Liver (tissue), 9 donors: ENCODE data around the gene ATG4C. TPM values are rescaled to one million over a fixed set of nuclear protein-coding genes. Genes with fewer than 3 reads are reported as not detected.

Experiments
- DNase-seq: peaks from one replicate; pipeline ENCODE4 v3.0.0-alpha.2; 2017; ENCODE audit warnings: low spot score
- H3K27ac ChIP-seq, 2 donors: one replicate each; pipeline ENCODE4 v1.7.0; 2013; ENCODE audit warnings: inconsistent platforms in 2 of 2, low read length in 2 of 2, control low read depth in 1 of 2, low read depth in 1 of 2, mild to moderate bottlenecking in 1 of 2
- H3K27me3 ChIP-seq, 4 donors: one replicate each; pipeline versions ENCODE4 v1.6.1 to v1.7.0; 2013; ENCODE audit warnings: low read length in 3 of 4, inconsistent platforms in 1 of 4, mild to moderate bottlenecking in 1 of 4, moderate library complexity in 1 of 4; ENCODE audit not compliant: control insufficient read depth in 4 of 4, insufficient read depth in 4 of 4
- H3K36me3 ChIP-seq, 4 donors: one replicate each; pipeline versions ENCODE4 v1.6.1 to v1.7.0; 2013; ENCODE audit warnings: low read length in 3 of 4, mild to moderate bottlenecking in 3 of 4, low read depth in 1 of 4, moderate library complexity in 1 of 4; ENCODE audit not compliant: control insufficient read depth in 4 of 4, insufficient read depth in 3 of 4
- H3K4me1 ChIP-seq, 4 donors: one replicate each; pipeline versions ENCODE4 v1.6.1 to v1.7.0; 2013; ENCODE audit warnings: low read length in 3 of 4, mild to moderate bottlenecking in 3 of 4, moderate library complexity in 1 of 4; ENCODE audit not compliant: control insufficient read depth in 4 of 4, insufficient read depth in 4 of 4
- H3K4me3 ChIP-seq, 3 donors: one replicate each; pipeline versions ENCODE4 v1.6.1 to v1.7.0; 2013; ENCODE audit warnings: low read length in 3 of 3, control low read depth in 1 of 3, low read depth in 1 of 3, mild to moderate bottlenecking in 1 of 3
- H3K9ac ChIP-seq, 2 donors: one replicate each; pipeline ENCODE4 v1.7.0; 2013; ENCODE audit warnings: low read length in 2 of 2, mild to moderate bottlenecking in 2 of 2, moderate library complexity in 2 of 2, control low read depth in 1 of 2, low read depth in 1 of 2
- H3K9me3 ChIP-seq, 4 donors: one replicate each; pipeline versions ENCODE4 v1.6.1 to v1.7.0; 2013; ENCODE audit warnings: low read length in 3 of 4; ENCODE audit not compliant: control insufficient read depth in 4 of 4
- EGR1 ChIP-seq, 2 donors: IDR thresholded peaks; 2 replicates each; pipeline ENCODE4 v1.6.1; 2016 to 2018; ENCODE audit warnings: antibody characterized with exemption in 2 of 2, low read depth in 2 of 2
- FOXA1 ChIP-seq: IDR thresholded peaks from 2 replicates; pipeline ENCODE4 v1.6.1; 2016; ENCODE audit warnings: antibody characterized with exemption
- FOXA2 ChIP-seq: IDR thresholded peaks from 2 replicates; pipeline ENCODE4 v1.6.1; 2016; ENCODE audit warnings: antibody characterized with exemption
- GABPA ChIP-seq, 2 donors: IDR thresholded peaks in 1 of 2; conservative IDR thresholded peaks in 1 of 2; 2 replicates each; pipeline ENCODE4 v1.6.1; 2016; ENCODE audit warnings: antibody characterized with exemption in 2 of 2, mild to moderate bottlenecking in 1 of 2, moderate library complexity in 1 of 2
- HNF4G ChIP-seq: IDR thresholded peaks from 2 replicates; pipeline ENCODE4 v1.6.1; 2016; ENCODE audit warnings: antibody characterized with exemption
- RAD21 ChIP-seq, 2 donors: IDR thresholded peaks; 2 replicates each; pipeline ENCODE4 v1.6.1; 2016; ENCODE audit warnings: antibody characterized with exemption in 2 of 2, mild to moderate bottlenecking in 2 of 2
- RXRA ChIP-seq, 2 donors: IDR thresholded peaks; 2 replicates each; pipeline ENCODE4 v1.6.1; 2017 to 2018; ENCODE audit warnings: antibody characterized with exemption in 2 of 2, mild to moderate bottlenecking in 1 of 2
- TAF1 ChIP-seq: conservative IDR thresholded peaks from 2 replicates; pipeline ENCODE4 v1.6.1; 2016; ENCODE audit warnings: antibody characterized with exemption, mild to moderate bottlenecking
- YY1 ChIP-seq: IDR thresholded peaks from 2 replicates; pipeline ENCODE4 v1.6.1; 2016; ENCODE audit warnings: antibody characterized with exemption, mild to moderate bottlenecking
- WGBS: extraction: QIAGEN DNeasy Blood & Tissue Kit; methylation state at CpG from one replicate; pipeline ENCODE4 v1.1.7; 2013; 5-methylcytosine and 5-hydroxymethylcytosine counted together
- polyA plus RNA-seq, 2 donors: library from polyadenylated mRNA; stranded (reverse) in 1 of 2; unstranded in 1 of 2; fragments of 200-250 nt in 1 of 2; fragments of >200 nt in 1 of 2; fragmentation: Nextera tagmentation in 1 of 2; extraction: Ambion mirVana in 1 of 2; gene quantifications; one replicate each; pipeline versions ENCODE4 v1.2.1 to v1.2.3, GENCODE V29; 2013 to 2015
- total RNA-seq, 2 donors: library from RNA; depleted of rRNA; stranded (reverse); fragments of >200 nt; gene quantifications; one replicate each; pipeline ENCODE4 v1.2.3, GENCODE V29; 2014
- TF ChIP-seq, protein P1 (sequence below): IDR thresholded peaks from 2 replicates; pipeline ENCODE4 v1.6.1; 2016; ENCODE audit warnings: antibody characterized with exemption
- TF ChIP-seq, protein P2 (sequence below): IDR thresholded peaks from 2 replicates; pipeline ENCODE4 v1.6.1; 2016; ENCODE audit warnings: antibody characterized with exemption
- TF ChIP-seq, protein P3 (sequence below): IDR thresholded peaks from 2 replicates; pipeline ENCODE4 v1.6.1; 2016; ENCODE audit warnings: antibody characterized with exemption, mild to moderate bottlenecking
- TF ChIP-seq, protein P4 (sequence below): fragments of 150-350 bp; IDR thresholded peaks from 2 replicates; pipeline ENCODE4 v1.5.1; 2017; ENCODE audit warnings: improper control_type of control experiment, low read depth, low read length; ENCODE audit not compliant: missing input control
- donor health status: healthy.
- donor health status: healthy.
- donor health status: healthy.
- donor health status: healthy.
- donor health status: healthy.

The ATG4C gene
- total and polyA plus RNA-seq, 4 donors: 3.8 to 8.4 (median 5.2) TPM

DNA sequence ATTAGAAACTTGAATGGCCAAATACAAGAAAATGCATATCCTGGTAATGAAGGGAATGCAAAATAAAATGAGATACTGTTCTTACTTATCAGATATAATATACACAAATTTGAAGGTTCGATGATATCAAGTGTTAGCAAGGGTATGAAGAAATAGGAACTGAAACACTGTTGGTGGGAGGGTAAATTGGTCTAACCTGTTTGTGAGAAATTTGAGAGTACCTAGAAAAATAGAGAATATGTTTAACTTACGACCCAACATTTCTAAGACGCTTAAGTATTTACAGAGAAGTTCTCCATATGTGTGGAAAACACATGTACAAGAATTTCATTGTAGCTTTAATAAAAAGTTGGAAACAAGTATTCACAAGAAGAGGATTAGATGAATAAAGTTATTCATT lies 25.9 kb downstream of the ATG4C start (continued):
- TF ChIP-seq, protein P1, sequence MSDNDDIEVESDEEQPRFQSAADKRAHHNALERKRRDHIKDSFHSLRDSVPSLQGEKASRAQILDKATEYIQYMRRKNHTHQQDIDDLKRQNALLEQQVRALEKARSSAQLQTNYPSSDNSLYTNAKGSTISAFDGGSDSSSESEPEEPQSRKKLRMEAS: no peak
- TF ChIP-seq RAD21 (IDR thresholded peaks at IDR 0.05): no peak

DNA sequence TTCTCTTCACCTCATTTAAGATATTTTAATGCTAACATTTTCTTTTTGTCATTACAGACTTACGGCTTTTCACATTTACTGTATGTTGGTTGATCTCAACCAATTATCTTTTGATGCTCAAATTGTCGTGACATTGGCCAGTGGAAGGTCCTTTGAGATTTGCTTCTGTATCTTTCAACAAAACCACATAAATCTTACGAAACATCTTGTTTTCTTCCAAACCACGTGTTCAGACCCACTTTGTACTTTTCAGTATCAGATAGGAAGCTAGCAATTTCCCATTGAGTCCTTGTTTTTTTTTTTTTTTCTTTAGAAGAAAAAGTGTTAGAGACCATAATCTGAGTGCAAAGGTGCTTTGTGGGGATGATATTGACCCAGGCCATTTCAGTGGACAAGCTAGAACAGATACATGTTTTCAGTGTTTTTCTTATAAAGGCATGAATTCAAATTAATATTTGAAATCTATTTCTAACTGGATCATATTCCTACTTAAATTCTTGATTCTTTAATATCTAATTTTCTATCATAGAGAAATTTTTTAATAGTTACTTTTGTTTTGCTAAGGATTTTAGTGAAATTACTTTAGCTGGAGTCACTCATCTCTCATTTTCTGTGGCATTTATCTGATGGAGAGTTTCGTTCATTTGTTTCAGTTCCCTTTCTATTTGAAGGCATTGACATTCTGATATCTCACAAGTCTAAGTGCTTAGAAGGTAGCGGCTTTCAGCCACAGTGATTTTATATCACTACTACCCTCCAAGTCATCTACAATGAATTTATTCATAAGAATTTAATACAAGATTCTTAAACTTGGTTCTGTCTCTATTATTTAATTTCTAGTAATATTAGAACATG lies 26.7 kb downstream of the ATG4C start:
- no peaks in the 10 kb centered on the region for H3K9me3 ChIP-seq
- no peaks in the 10 kb centered on the region for H3K36me3 ChIP-seq
- H3K27me3 ChIP-seq: no peaks in the 10 kb centered on the region
- WGBS: 91% methylated on average over 6 of the region's 6 CpGs
- H3K4me3 ChIP-seq: no peak overlapping the region
- H3K27ac ChIP-seq: no peak overlapping the region
- H3K9ac ChIP-seq: no peak overlapping the region
- no peaks in the 10 kb centered on the region for H3K4me1 ChIP-seq
- DNase-seq: no peak
- TF ChIP-seq, protein P2, sequence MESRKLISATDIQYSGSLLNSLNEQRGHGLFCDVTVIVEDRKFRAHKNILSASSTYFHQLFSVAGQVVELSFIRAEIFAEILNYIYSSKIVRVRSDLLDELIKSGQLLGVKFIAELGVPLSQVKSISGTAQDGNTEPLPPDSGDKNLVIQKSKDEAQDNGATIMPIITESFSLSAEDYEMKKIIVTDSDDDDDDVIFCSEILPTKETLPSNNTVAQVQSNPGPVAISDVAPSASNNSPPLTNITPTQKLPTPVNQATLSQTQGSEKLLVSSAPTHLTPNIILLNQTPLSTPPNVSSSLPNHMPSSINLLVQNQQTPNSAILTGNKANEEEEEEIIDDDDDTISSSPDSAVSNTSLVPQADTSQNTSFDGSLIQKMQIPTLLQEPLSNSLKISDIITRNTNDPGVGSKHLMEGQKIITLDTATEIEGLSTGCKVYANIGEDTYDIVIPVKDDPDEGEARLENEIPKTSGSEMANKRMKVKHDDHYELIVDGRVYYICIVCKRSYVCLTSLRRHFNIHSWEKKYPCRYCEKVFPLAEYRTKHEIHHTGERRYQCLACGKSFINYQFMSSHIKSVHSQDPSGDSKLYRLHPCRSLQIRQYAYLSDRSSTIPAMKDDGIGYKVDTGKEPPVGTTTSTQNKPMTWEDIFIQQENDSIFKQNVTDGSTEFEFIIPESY: no peak
- TF ChIP-seq, protein P3, sequence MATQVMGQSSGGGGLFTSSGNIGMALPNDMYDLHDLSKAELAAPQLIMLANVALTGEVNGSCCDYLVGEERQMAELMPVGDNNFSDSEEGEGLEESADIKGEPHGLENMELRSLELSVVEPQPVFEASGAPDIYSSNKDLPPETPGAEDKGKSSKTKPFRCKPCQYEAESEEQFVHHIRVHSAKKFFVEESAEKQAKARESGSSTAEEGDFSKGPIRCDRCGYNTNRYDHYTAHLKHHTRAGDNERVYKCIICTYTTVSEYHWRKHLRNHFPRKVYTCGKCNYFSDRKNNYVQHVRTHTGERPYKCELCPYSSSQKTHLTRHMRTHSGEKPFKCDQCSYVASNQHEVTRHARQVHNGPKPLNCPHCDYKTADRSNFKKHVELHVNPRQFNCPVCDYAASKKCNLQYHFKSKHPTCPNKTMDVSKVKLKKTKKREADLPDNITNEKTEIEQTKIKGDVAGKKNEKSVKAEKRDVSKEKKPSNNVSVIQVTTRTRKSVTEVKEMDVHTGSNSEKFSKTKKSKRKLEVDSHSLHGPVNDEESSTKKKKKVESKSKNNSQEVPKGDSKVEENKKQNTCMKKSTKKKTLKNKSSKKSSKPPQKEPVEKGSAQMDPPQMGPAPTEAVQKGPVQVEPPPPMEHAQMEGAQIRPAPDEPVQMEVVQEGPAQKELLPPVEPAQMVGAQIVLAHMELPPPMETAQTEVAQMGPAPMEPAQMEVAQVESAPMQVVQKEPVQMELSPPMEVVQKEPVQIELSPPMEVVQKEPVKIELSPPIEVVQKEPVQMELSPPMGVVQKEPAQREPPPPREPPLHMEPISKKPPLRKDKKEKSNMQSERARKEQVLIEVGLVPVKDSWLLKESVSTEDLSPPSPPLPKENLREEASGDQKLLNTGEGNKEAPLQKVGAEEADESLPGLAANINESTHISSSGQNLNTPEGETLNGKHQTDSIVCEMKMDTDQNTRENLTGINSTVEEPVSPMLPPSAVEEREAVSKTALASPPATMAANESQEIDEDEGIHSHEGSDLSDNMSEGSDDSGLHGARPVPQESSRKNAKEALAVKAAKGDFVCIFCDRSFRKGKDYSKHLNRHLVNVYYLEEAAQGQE: no peak
- TF ChIP-seq FOXA1 (no peak), TAF1 (no peak), FOXA2 (no peak), YY1 (no peak)
- TF ChIP-seq, protein P4, sequence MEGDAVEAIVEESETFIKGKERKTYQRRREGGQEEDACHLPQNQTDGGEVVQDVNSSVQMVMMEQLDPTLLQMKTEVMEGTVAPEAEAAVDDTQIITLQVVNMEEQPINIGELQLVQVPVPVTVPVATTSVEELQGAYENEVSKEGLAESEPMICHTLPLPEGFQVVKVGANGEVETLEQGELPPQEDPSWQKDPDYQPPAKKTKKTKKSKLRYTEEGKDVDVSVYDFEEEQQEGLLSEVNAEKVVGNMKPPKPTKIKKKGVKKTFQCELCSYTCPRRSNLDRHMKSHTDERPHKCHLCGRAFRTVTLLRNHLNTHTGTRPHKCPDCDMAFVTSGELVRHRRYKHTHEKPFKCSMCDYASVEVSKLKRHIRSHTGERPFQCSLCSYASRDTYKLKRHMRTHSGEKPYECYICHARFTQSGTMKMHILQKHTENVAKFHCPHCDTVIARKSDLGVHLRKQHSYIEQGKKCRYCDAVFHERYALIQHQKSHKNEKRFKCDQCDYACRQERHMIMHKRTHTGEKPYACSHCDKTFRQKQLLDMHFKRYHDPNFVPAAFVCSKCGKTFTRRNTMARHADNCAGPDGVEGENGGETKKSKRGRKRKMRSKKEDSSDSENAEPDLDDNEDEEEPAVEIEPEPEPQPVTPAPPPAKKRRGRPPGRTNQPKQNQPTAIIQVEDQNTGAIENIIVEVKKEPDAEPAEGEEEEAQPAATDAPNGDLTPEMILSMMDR: no peak

DNA sequence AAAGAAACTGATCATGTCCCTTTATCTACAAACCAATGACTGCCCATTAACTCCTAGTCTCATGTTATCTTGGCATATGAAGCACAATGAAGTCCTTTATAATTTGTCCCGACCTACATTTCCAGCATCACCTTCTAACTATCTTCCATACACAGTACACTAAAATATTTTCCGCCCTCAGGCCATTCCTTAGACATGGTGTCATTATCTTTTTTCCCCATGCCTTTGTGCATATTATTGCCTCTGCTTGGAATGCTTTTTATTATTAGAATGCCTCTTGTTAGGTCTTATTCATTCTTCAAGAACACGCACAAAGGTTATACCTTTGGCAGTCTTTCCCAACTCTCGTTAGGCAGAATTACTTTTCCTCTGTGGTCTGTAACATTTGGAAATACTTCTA lies 39.6 kb downstream of the ATG4C start:
- TF ChIP-seq, protein P3: no peak
- TF ChIP-seq, protein P4: no peak
- TF ChIP-seq RXRA (IDR thresholded peaks at IDR 0.05) (no peak), GABPA (IDR thresholded peaks at IDR 0.05 in 1 of 2, conservative IDR thresholded peaks at IDR 0.05 in 1 of 2) (no peak), YY1 (no peak), EGR1 (IDR thresholded peaks at IDR 0.05; ENCODE audit: low read depth in 2 of 2) (no peak), FOXA1 (no peak), HNF4G (no peak)
- TF ChIP-seq, protein P1: no peak
- 84% methylated on average over 4 of the region's 4 CpGs for WGBS
- DNase-seq: no peak
- Histone ChIP-seq H3K9me3 (no peaks in the 10 kb centered on the region), H3K9ac (no peak overlapping the region), H3K27ac (no peak overlapping the region), H3K4me1 (no peaks in the 10 kb centered on the region), H3K27me3 (no peaks in the 10 kb centered on the region), H3K36me3 (peaks cover 0 to 4% (median 1%) of the 10 kb centered on the region in 4 donors), H3K4me3 (no peak overlapping the region)
